Renal pelvis (tissue), 12 donors: ENCODE data around the gene TMEM161B. TPM values are rescaled to one million over a fixed set of nuclear protein-coding genes. Genes with fewer than 3 reads are reported as not detected.
"Not testable (repeated sequence)": the region's sequence is repeated elsewhere in the genome, so short reads cannot be mapped to it uniquely, and the experiment has no call there.

Experiments
- DNase-seq: peaks from one replicate; pipeline ENCODE4 v3.0.0-alpha.2; 2013
- long read RNA-seq, 16 experiments: transcript quantifications; one replicate each; lab custom pipeline, GENCODE V29; 2026
- polyA plus RNA-seq, 3 donors: library from polyadenylated mRNA; unstranded; fragments of 120-200 nt; gene quantifications; one replicate each; pipeline ENCODE4 v1.2.1, GENCODE V29; 2013; ENCODE audit not compliant: insufficient read length in 3 of 3

TMEM161B gene
- 10 to 100 TPM; 22.6 to 28.1 (median 28.0) TPM for polyA plus RNA-seq
- long read RNA-seq, donor 1, partial matches to known transcripts = 7 of 11 reads
- long read RNA-seq, donor 1, other reads (novel, unspliced or antisense) = 0 of 11 reads
- long read RNA-seq, donor 2, partial matches to known transcripts = 0 of 1 reads
- long read RNA-seq, donor 2, other reads (novel, unspliced or antisense) = 0 of 1 reads
- long read RNA-seq, donor 3, partial matches to known transcripts = 9 of 13 reads
- long read RNA-seq, donor 3, other reads (novel, unspliced or antisense) = 0 of 13 reads
- long read RNA-seq, donor 4, partial matches to known transcripts = 5 of 6 reads
- long read RNA-seq, donor 4, other reads (novel, unspliced or antisense) = 0 of 6 reads
- long read RNA-seq, donor 5 = 0 reads
- long read RNA-seq, donor 6, partial matches to known transcripts = 0 of 2 reads
- long read RNA-seq, donor 6, other reads (novel, unspliced or antisense) = 0 of 2 reads
- long read RNA-seq, donor 7 = 0 reads
- long read RNA-seq, donor 8, partial matches to known transcripts = 0 of 1 reads
- long read RNA-seq, donor 8, other reads (novel, unspliced or antisense) = 0 of 1 reads
- long read RNA-seq, donor 9, partial matches to known transcripts = 0 of 6 reads
- long read RNA-seq, donor 9, other reads (novel, unspliced or antisense) = 0 of 6 reads
- long read RNA-seq, donor 10, partial matches to known transcripts = 7 of 10 reads
- long read RNA-seq, donor 10, other reads (novel, unspliced or antisense) = 0 of 10 reads
- long read RNA-seq, donor 11, partial matches to known transcripts = 0 of 1 reads
- long read RNA-seq, donor 11, other reads (novel, unspliced or antisense) = 0 of 1 reads
- long read RNA-seq, donor 12, transcript TMEM161B-214 (2 exons, 922 nt) = major isoform, 5 of 64 reads
- long read RNA-seq, donor 12, partial matches to known transcripts = 38 of 64 reads
- long read RNA-seq, donor 12, other reads (novel, unspliced or antisense) = 18 of 64 reads
- long read RNA-seq, donor 13, partial matches to known transcripts = 0 of 2 reads
- long read RNA-seq, donor 13, other reads (novel, unspliced or antisense) = 0 of 2 reads
- long read RNA-seq, donor 14, partial matches to known transcripts = 55 of 79 reads
- long read RNA-seq, donor 14, other reads (novel, unspliced or antisense) = 21 of 79 reads
- long read RNA-seq, donor 15, partial matches to known transcripts = 0 of 2 reads
- long read RNA-seq, donor 15, other reads (novel, unspliced or antisense) = 0 of 2 reads
- long read RNA-seq, donor 16, partial matches to known transcripts = 6 of 8 reads
- long read RNA-seq, donor 16, other reads (novel, unspliced or antisense) = 0 of 8 reads

- DNase-seq = peak; percentile 91
Measured at GRCh38 chr5:88268385-88269184, at the start of gene TMEM161B. TSS of gene TMEM161B (minus strand) at chr5:88268845. CDS start at chr5:88268723, 122 bp downstream.

DNA sequence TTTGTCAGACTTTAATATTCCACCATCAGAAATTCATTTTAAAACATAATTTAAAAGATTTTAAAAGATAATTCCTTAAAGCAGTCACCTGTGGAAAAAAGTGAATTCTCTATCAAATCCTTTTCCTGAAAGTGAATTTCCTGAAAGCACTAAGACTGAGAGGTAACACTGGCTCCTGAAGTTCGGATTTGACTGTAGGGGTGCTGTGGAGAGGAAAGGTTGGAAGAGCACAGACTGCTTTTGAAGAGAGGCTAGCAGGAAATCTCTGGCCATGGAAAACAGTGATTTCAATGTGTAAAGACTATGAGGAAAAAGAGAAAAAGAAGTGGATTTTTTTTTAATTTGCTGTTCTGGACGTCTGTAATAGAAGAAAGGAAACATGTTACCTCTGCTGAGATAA lies 35.7 kb upstream of the TMEM161B start:
- no peak for DNase-seq

GRCh38 chr5:88298425-88298824 lies 29.8 kb upstream of the TMEM161B start:
- DNase-seq = no peak

DNA sequence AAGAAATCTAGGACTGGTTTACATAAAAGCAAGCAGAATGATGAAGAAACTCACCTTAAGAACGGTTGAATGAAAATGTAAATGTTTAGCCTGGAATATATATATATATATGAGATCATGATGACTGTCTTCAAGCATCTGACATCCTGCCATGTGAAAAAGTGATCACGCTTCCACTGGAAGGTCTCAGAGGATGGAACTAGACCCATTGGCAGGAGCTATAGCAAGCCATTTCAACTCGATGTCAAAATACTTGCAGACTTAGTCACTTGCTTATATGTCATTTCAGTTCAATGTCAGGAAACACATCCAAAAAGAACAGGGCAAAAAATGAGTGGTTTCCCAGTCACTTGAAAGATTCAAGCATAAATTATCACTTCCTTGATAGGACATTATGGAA lies 22.2 kb upstream of the TMEM161B start:
- no peak for DNase-seq

GRCh38 chr5:88288528-88289197 lies 20.0 kb upstream of the TMEM161B start:
- no peak for DNase-seq

GRCh38 chr5:88287846-88288527 lies 19.3 kb upstream of the TMEM161B start:
- no peak for DNase-seq

DNA sequence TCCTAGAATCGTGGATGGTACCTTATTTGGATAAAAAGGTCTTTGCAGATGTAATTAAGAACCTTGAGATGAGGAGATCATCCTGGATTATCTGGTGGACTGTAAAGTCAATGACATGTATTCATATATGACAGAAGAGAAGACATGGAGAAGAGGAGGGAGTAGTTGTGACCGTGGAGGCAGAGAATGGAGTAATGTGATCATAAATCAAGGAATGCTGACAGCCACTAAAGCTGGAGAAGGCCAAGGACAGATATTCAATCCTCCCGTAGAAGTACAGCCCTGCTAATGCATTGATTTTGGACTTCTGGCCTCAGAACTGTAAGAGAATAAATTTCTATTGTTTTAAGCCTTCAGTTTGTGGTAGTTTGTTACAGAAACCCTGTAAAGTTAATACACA lies 18.7 kb upstream of the TMEM161B start:
- DNase-seq = no peak

GRCh38 chr5:88283690-88284089 lies 15.0 kb upstream of the TMEM161B start:
- no peak for DNase-seq

DNA sequence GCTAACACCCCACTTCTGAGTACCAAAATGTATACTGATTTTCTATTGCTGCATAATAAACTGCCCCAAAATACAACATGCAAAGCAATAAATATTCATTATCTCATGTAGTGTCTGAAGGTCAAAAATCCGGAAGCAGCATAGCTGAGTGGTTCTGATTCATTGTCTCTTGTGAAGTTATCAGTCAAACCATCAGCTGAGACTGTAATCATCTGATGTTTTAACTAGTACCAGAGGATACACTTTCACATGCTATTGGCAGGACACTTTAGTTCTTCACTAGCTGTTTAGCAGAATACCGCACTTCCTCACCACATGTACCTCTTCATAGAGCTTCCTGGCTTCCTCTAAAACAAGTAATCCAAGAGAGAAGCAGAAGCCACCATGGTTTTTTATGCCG lies 12.7 kb upstream of the TMEM161B start:
- no peak for DNase-seq

DNA sequence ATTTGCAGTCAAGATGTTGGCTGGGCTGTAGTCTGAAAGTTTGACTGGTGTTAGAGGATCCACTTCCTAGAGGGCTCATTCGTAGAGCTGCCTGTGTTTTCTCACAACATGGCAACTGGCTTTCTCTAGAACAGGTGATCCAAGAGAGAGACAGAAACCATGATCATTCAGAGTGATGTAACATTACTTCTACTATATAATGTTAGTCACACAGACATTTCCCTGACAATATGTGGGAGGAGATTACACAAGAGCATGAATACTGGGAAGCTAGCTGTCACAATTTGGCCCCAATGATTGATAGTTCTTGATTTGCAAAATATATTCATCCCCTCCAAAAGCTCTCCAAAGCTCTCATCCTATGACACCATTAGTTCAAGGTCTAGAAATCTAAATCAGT lies 10.9 kb upstream of the TMEM161B start:
- DNase-seq = no peak

DNA sequence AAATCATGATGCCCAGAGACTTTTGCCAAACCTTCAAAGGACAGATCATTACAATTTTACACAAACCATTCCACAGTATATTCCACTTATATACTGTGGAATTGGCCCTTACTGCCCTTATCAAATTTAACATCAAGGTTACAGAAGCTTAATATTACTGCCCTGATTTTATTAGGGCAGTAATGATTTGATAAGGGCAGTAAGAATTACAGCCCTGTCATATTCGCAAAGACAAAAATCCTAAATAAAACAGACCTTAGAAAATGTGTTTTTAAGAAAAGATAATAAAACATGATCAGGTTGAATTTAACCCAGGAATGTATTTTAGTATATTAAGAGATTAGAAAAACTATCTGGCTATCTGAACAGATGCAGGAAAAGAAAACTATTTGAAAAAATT lies 7.7 kb upstream of the TMEM161B start:
- no peak for DNase-seq

DNA sequence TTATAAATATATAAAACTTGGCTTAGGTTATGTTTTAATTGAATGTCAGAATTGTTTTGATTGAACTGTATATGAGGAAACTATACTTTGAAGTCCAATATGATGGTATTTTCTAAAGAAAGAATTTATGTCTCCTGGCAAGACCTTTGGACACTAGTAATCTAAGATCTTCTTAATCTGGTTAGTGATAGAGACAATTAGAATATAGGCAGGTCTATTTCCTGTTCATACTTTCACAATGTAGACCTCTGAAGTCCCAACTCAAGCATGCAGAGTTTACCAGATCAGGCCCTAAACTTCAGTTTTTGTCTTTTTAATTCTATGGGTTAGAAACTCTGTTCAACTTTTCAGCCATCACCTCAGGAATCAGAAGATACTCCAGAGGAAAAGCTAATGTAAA lies 6.9 kb upstream of the TMEM161B start:
- no peak for DNase-seq

GRCh38 chr5:88269222-88269771 lies 652 bp upstream of the TMEM161B start:
- peak; percentile 16 for DNase-seq

GRCh38 chr5:88264565-88264964 lies 4.1 kb downstream of the TMEM161B start:
- DNase-seq = not testable (repeated sequence)

GRCh38 chr5:88263349-88263748 lies 5.3 kb downstream of the TMEM161B start:
- no peak for DNase-seq

GRCh38 chr5:88262116-88262515 lies 6.5 kb downstream of the TMEM161B start:
- DNase-seq = no peak

GRCh38 chr5:88258636-88259035 lies 10.0 kb downstream of the TMEM161B start:
- DNase-seq = no peak

DNA sequence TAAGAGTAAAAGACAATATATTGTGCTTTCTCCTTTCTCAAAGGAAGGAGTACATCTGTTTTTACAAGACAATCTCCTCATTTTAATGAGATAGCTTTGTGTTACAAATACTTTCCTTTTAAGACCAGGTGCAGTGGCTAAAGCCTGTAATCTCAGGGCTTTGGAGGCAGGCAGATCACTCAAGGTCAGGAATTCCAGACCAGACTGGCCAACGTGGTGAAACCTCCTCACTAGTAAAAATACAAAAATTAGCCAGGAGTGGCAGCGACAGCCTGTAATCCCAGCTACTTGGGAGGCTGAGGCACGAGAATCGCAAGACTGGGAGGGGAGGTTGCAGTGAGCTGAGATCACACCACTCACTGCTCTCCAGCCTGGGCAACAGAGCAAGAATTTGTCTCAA lies 11.8 kb downstream of the TMEM161B start:
- no peak for DNase-seq

GRCh38 chr5:88256037-88256436 lies 12.6 kb downstream of the TMEM161B start:
- DNase-seq = no peak

DNA sequence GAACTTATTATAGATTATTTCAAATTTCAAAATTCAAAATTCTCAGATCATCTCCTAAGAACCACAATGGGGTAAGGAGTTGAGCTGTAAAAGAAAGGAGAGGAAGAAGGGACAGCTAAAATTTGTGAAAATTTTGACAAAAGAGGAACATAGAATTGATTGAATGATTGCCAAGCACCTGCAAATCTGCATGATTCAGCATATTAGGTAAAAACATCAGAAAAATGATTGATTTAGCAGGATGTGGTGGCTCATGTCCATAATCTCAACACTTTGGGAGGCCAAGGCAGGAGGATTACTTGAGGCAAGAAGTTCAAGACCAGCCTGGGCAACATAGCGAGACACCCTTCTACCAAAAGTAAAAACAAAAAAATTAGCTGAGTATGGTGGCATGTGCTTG lies 14.3 kb downstream of the TMEM161B start:
- DNase-seq = no peak
